Measurements from ENCODE around the gene MED27. TPM values are rescaled to one million over a fixed set of nuclear protein-coding genes. Genes with fewer than 3 reads are reported as not detected.
A peak's percentile ranks its signal among the peaks of the same experiment; 100 is the strongest.

The MED27 gene
- total RNA-seq, result 10 to 100 TPM; 29.8 to 37.0 TPM
- 38.4 TPM for polyA plus RNA-seq (2013, experiment 1 of 2)
- 37.1 TPM for polyA plus RNA-seq (2013, experiment 2 of 2)
- long read RNA-seq, experiment 1, transcript MED27-201 (8 exons, 1,431 nt), result major isoform, 13 of 19 reads
- long read RNA-seq, experiment 1, partial matches to known transcripts, result 1 of 19 reads
- long read RNA-seq, experiment 1, other reads (novel, unspliced or antisense), result 5 of 19 reads
- long read RNA-seq, experiment 2, transcript MED27-201 (8 exons, 1,431 nt), result major isoform, 65 of 72 reads
- long read RNA-seq, experiment 2, partial matches to known transcripts, result 4 of 72 reads
- long read RNA-seq, experiment 2, other reads (novel, unspliced or antisense), result 2 of 72 reads
- long read RNA-seq, experiment 3, transcript MED27-201 (8 exons, 1,431 nt), result major isoform, 58 of 60 reads
- long read RNA-seq, experiment 3, partial matches to known transcripts, result 1 of 60 reads
- long read RNA-seq, experiment 3, other reads (novel, unspliced or antisense), result 0 of 60 reads
- long read RNA-seq, experiment 4, transcript MED27-201 (8 exons, 1,431 nt), result major isoform, 120 of 129 reads
- long read RNA-seq, experiment 4, partial matches to known transcripts, result 1 of 129 reads
- long read RNA-seq, experiment 4, other reads (novel, unspliced or antisense), result 6 of 129 reads

- Histone ChIP-seq H3K27ac (ENCODE audit: low read depth, low read length) (no peak within 1 kb of the TSS), H3K4me1 (ENCODE audit: control insufficient read depth, insufficient read depth, low read length) (no peaks in the 10 kb centered on the region), H3K4me3 (ENCODE audit: low read length) (peak within 1 kb of the TSS; percentile 93), H3K36me3 (ENCODE audit: control insufficient read depth, insufficient read depth, low read length) (peaks cover 25% of the 10 kb centered on the region), H3K27me3 (ENCODE audit: control insufficient read depth, insufficient read depth, low read length, poor library complexity, severe bottlenecking) (no peaks in the 10 kb centered on the region), H3K9ac (ENCODE audit: extremely low read depth, low read length, poor library complexity, severe bottlenecking) (peak within 1 kb of the TSS; percentile 72), H3K9me3 (ENCODE audit: control insufficient read depth, low read length) (no peaks in the 10 kb centered on the region)
- no peaks in the 10 kb centered on the region for H3K9me3 Mint-ChIP-seq
- 0 to 1% methylated on average over 24 to 41 of the region's 41 CpGs for WGBS, 2 experiments (ENCODE audit: insufficient coverage in 1 of 2, insufficient read length in 1 of 2)
- peaks cover 16% of the 10 kb centered on the region for H3K4me1 Mint-ChIP-seq
- H3K27ac Mint-ChIP-seq, result peak within 1 kb of the TSS; percentile 87
- peaks cover 3% of the 10 kb centered on the region for H3K27me3 Mint-ChIP-seq (ENCODE audit: insufficient read depth)
- TF ChIP-seq CTCF (conservative IDR thresholded peaks at IDR 0.05), result no peak
- peaks cover 14% of the 10 kb centered on the region for H3K36me3 Mint-ChIP-seq (ENCODE audit: low read depth)
- H3K4me3 Mint-ChIP-seq, result peak within 1 kb of the TSS; percentile 89
- DNase-seq, result peak; percentile 96
Observed at GRCh38 chr9:132079391-132080091, at the start of gene MED27. Gene MED27, minus strand, starts transcription at chr9:132079867. Its CDS starts 23 bp downstream, at chr9:132079844.

GRCh38 chr9:132127888-132128534 lies 48.3 kb upstream of the MED27 start:
- Mint-ChIP-seq H3K9me3 (no peaks in the 10 kb centered on the region), H3K36me3 (ENCODE audit: low read depth) (no peaks in the 10 kb centered on the region), H3K27ac (no peak overlapping the region), H3K4me1 (peaks cover 19% of the 10 kb centered on the region), H3K4me3 (no peak overlapping the region), H3K27me3 (ENCODE audit: insufficient read depth) (peaks cover 7% of the 10 kb centered on the region)
- no peak for DNase-seq
- no peak overlapping the region for H3K27ac ChIP-seq (ENCODE audit: low read depth, low read length)
- H3K4me3 ChIP-seq (ENCODE audit: low read length), result no peak overlapping the region
- no peaks in the 10 kb centered on the region for H3K9me3 ChIP-seq (ENCODE audit: control insufficient read depth, low read length)
- H3K4me1 ChIP-seq (ENCODE audit: control insufficient read depth, insufficient read depth, low read length), result no peaks in the 10 kb centered on the region
- TF ChIP-seq CTCF (conservative IDR thresholded peaks at IDR 0.05), result no peak
- H3K36me3 ChIP-seq (ENCODE audit: control insufficient read depth, insufficient read depth, low read length), result no peaks in the 10 kb centered on the region
- no peak overlapping the region for H3K9ac ChIP-seq (ENCODE audit: extremely low read depth, low read length, poor library complexity, severe bottlenecking)
- WGBS, 2 experiments (ENCODE audit: insufficient coverage in 1 of 2, insufficient read length in 1 of 2), result 92% methylated on average over 12 to 15 of the region's 15 CpGs
- H3K27me3 ChIP-seq (ENCODE audit: control insufficient read depth, insufficient read depth, low read length, poor library complexity, severe bottlenecking), result no peaks in the 10 kb centered on the region

GRCh38 chr9:132126680-132127236 lies 47.1 kb upstream of the MED27 start:
- no peak overlapping the region for H3K27ac ChIP-seq (ENCODE audit: low read depth, low read length)
- no peak overlapping the region for H3K9ac ChIP-seq (ENCODE audit: extremely low read depth, low read length, poor library complexity, severe bottlenecking)
- 86 to 87% methylated on average over 5 to 13 of the region's 13 CpGs for WGBS, 2 experiments (ENCODE audit: insufficient coverage in 1 of 2, insufficient read length in 1 of 2)
- peaks cover 29% of the 10 kb centered on the region for H3K4me1 Mint-ChIP-seq
- H3K36me3 ChIP-seq (ENCODE audit: control insufficient read depth, insufficient read depth, low read length), result no peaks in the 10 kb centered on the region
- no peaks in the 10 kb centered on the region for H3K36me3 Mint-ChIP-seq (ENCODE audit: low read depth)
- H3K4me3 ChIP-seq (ENCODE audit: low read length), result no peak overlapping the region
- no peak overlapping the region for H3K27ac Mint-ChIP-seq
- DNase-seq, result no peak
- no peaks in the 10 kb centered on the region for H3K9me3 ChIP-seq (ENCODE audit: control insufficient read depth, low read length)
- H3K9me3 Mint-ChIP-seq, result no peaks in the 10 kb centered on the region
- no peak for TF ChIP-seq CTCF (conservative IDR thresholded peaks at IDR 0.05)
- H3K27me3 ChIP-seq (ENCODE audit: control insufficient read depth, insufficient read depth, low read length, poor library complexity, severe bottlenecking), result no peaks in the 10 kb centered on the region
- H3K27me3 Mint-ChIP-seq (ENCODE audit: insufficient read depth), result peaks cover 3% of the 10 kb centered on the region
- H3K4me3 Mint-ChIP-seq, result no peak overlapping the region
- H3K4me1 ChIP-seq (ENCODE audit: control insufficient read depth, insufficient read depth, low read length), result no peaks in the 10 kb centered on the region

Data from endodermal cell (in vitro differentiated cells).